PFSK-1 (cell line): ENCODE measurements around the gene CELSR1.

ENCODE experiments used
- FOXP2 ChIP-seq: optimal IDR thresholded peaks from 2 replicates; pipeline ENCODE3; 2011; ENCODE audit warnings: borderline replicate concordance, control low read depth, inconsistent platforms; ENCODE audit not compliant: insufficient read depth; ENCODE audit errors: extremely low read length, extremely low read depth
- POLR2AphosphoS5 ChIP-seq: IDR thresholded peaks from 2 replicates; pipeline ENCODE4 v1.6.1; 2012; ENCODE audit warnings: low read depth, mild to moderate bottlenecking, control low read depth, low read length, moderate library complexity
- REST ChIP-seq, 2 experiments: IDR thresholded peaks; 2 replicates each; pipeline versions ENCODE4 v1.6.1 to v1.8.0; 2011 to 2012; ENCODE audit warnings: low read depth in 2 of 2, low read length in 2 of 2, control low read depth in 1 of 2, inconsistent platforms in 1 of 2, mild to moderate bottlenecking in 1 of 2, moderate library complexity in 1 of 2; ENCODE audit not compliant: insufficient read depth in 1 of 2
- SIN3A ChIP-seq: IDR thresholded peaks from 2 replicates; pipeline ENCODE4 v1.6.1; 2012; ENCODE audit warnings: mild to moderate bottlenecking, low read length, moderate library complexity, borderline replicate concordance; ENCODE audit not compliant: insufficient read depth
- TAF1 ChIP-seq: IDR thresholded peaks from 2 replicates; pipeline ENCODE4 v1.6.1; 2012; ENCODE audit warnings: low read length, control low read depth, borderline replicate concordance; ENCODE audit not compliant: insufficient read depth

The CELSR1 gene

GRCh38 chr22:46397951-46398350 lies 139.5 kb downstream of the CELSR1 start:
- TF ChIP-seq TAF1, result no peak

- TF ChIP-seq POLR2AphosphoS5 (no peak), REST (IDR thresholded peaks at IDR 0.05; ENCODE audit: insufficient read depth in 1 of 2, low read depth in 2 of 2, low read length in 2 of 2) (no peak), FOXP2 (no peak), SIN3A (no peak), TAF1 (no peak)
These were observed 139.9 kb downstream of the CELSR1 start for GRCh38 chr22:46397514-46397913.

- TF ChIP-seq TAF1 (no peak), POLR2AphosphoS5 (no peak), FOXP2 (no peak), REST (IDR thresholded peaks at IDR 0.05; ENCODE audit: insufficient read depth in 1 of 2, low read depth in 2 of 2, low read length in 2 of 2) (no peak), SIN3A (no peak)
These were observed 142.3 kb downstream of the CELSR1 start for GRCh38 chr22:46395145-46395544.

- TF ChIP-seq TAF1 (no peak), FOXP2 (no peak), POLR2AphosphoS5 (no peak), REST (IDR thresholded peaks at IDR 0.05; ENCODE audit: insufficient read depth in 1 of 2, low read depth in 2 of 2, low read length in 2 of 2) (no peak), SIN3A (no peak)
These were observed 142.8 kb downstream of the CELSR1 start for GRCh38 chr22:46394622-46395021.

GRCh38 chr22:46393873-46394272 lies 143.5 kb downstream of the CELSR1 start:
- no peak for TF ChIP-seq REST (IDR thresholded peaks at IDR 0.05; ENCODE audit: insufficient read depth in 1 of 2, low read depth in 2 of 2, low read length in 2 of 2)
- TF ChIP-seq SIN3A, result no peak
- no peak for TF ChIP-seq FOXP2
- TF ChIP-seq TAF1, result no peak
- no peak for TF ChIP-seq POLR2AphosphoS5
